ENCODE data around the gene TESPA1.
"Not testable (repeated sequence)": the region's sequence is repeated elsewhere in the genome, so short reads cannot be mapped to it uniquely, and the experiment has no call there.

TESPA1 gene

GRCh38 chr12:54949073-54949711 is 35.4 kb downstream of the TESPA1 start:
- DNase-seq (ENCODE audit: low read depth in 2 of 2), result no peak

- DNase-seq (ENCODE audit: low read depth in 2 of 2), result no peak
Observed at GRCh38 chr12:54948171-54948570, 36.4 kb downstream of the TESPA1 start.

- DNase-seq (ENCODE audit: low read depth in 2 of 2), result no peak
Observed at GRCh38 chr12:54945082-54945481, 39.5 kb downstream of the TESPA1 start.

GRCh38 chr12:54943292-54943691 is 41.3 kb downstream of the TESPA1 start:
- DNase-seq (ENCODE audit: low read depth in 2 of 2), result not testable (repeated sequence)

- no peak for DNase-seq (ENCODE audit: low read depth in 2 of 2)
Observed at GRCh38 chr12:54941659-54942058, 42.9 kb downstream of the TESPA1 start.

- no peak for DNase-seq (ENCODE audit: low read depth in 2 of 2)
Observed at GRCh38 chr12:54940727-54941315, 43.7 kb downstream of the TESPA1 start.

- no peak for DNase-seq (ENCODE audit: low read depth in 2 of 2)
Observed at GRCh38 chr12:54937929-54938328, 46.6 kb downstream of the TESPA1 start.

- DNase-seq (ENCODE audit: low read depth in 2 of 2), result no peak
Observed at GRCh38 chr12:54937376-54937775, 47.2 kb downstream of the TESPA1 start.

GRCh38 chr12:54936736-54937135 is 47.8 kb downstream of the TESPA1 start:
- no peak for DNase-seq (ENCODE audit: low read depth in 2 of 2)

GRCh38 chr12:54935235-54935951 is 49.2 kb downstream of the TESPA1 start:
- DNase-seq (ENCODE audit: low read depth in 2 of 2), result peak in 1 of 2 donors; percentile 16

- no peak for DNase-seq (ENCODE audit: low read depth in 2 of 2)
Observed at GRCh38 chr12:54934419-54934818, 50.1 kb downstream of the TESPA1 start.

- no peak for DNase-seq (ENCODE audit: low read depth in 2 of 2)
Observed at GRCh38 chr12:54933376-54933775, 51.2 kb downstream of the TESPA1 start.

- DNase-seq (ENCODE audit: low read depth in 2 of 2), result no peak
Observed at GRCh38 chr12:54932691-54933090, 51.9 kb downstream of the TESPA1 start.

GRCh38 chr12:54932038-54932437 is 52.5 kb downstream of the TESPA1 start:
- DNase-seq (ENCODE audit: low read depth in 2 of 2), result no peak

GRCh38 chr12:54929998-54930397 is 54.6 kb downstream of the TESPA1 start:
- DNase-seq (ENCODE audit: low read depth in 2 of 2), result no peak

GRCh38 chr12:54926246-54926645 is 58.3 kb downstream of the TESPA1 start:
- DNase-seq (ENCODE audit: low read depth in 2 of 2), result no peak

GRCh38 chr12:54924972-54925707 is 59.4 kb downstream of the TESPA1 start:
- DNase-seq (ENCODE audit: low read depth in 2 of 2), result no peak

GRCh38 chr12:54917001-54917488 is 67.5 kb downstream of the TESPA1 start:
- no peak for DNase-seq (ENCODE audit: low read depth in 2 of 2)
